DND-41 (cell line): ENCODE measurements around the gene CLCN3.

ENCODE experiments used
- ATAC-seq: fragments of 200-7000 bp; cut with Tn5 transposase; 3 replicates; pipeline ENCODE4 v1.9.1; 2021; ENCODE audit warnings: low read depth; ENCODE audit not compliant: insufficient read depth
- DNase-seq: peaks from one replicate; pipeline ENCODE4 v3.0.0-alpha.2; 2020
- H2AFZ ChIP-seq: 2 replicates; pipeline ENCODE4 v1.6.0; 2012; ENCODE audit warnings: low read depth, low read length
- H3K27ac ChIP-seq: 2 replicates; pipeline ENCODE4 v1.5.1; 2012; ENCODE audit warnings: low read length, inconsistent platforms
- H3K27me3 ChIP-seq: fragments of 200-600 bp; sonication (generic); 2 replicates; pipeline ENCODE4 v1.6.0; 2012; ENCODE audit warnings: low read length, mild to moderate bottlenecking, inconsistent platforms; ENCODE audit not compliant: insufficient read depth, poor library complexity
- H3K36me3 ChIP-seq: 2 replicates; pipeline ENCODE4 v1.5.1; 2012; ENCODE audit warnings: low read length, inconsistent platforms; ENCODE audit not compliant: insufficient read depth
- H3K4me1 ChIP-seq: 2 replicates; pipeline ENCODE4 v1.5.1; 2012; ENCODE audit warnings: mild to moderate bottlenecking, low read length; ENCODE audit not compliant: insufficient read depth
- H3K4me2 ChIP-seq: 2 replicates; pipeline ENCODE4 v1.6.0; 2012; ENCODE audit warnings: mild to moderate bottlenecking, moderate library complexity, low read length, inconsistent platforms; ENCODE audit not compliant: insufficient read depth
- H3K4me3 ChIP-seq, 2 experiments: fragments of 200-600 bp in 1 of 2; shearing (Covaris generic) in 1 of 2; 2 replicates each; pipeline ENCODE4 v1.5.1; 2012 to 2016; ENCODE audit warnings: inconsistent platforms in 2 of 2, low read length in 2 of 2, mild to moderate bottlenecking in 2 of 2, low read depth in 1 of 2, moderate library complexity in 1 of 2
- H3K79me2 ChIP-seq: 2 replicates; pipeline ENCODE4 v1.6.0; 2012; ENCODE audit warnings: low read length, inconsistent platforms; ENCODE audit not compliant: insufficient read depth
- H3K9ac ChIP-seq: 2 replicates; pipeline ENCODE4 v1.6.0; 2012; ENCODE audit warnings: low read depth, mild to moderate bottlenecking, inconsistent platforms, low read length, moderate library complexity
- H3K9me3 ChIP-seq: 2 replicates; pipeline ENCODE4 v1.5.1; 2012; ENCODE audit warnings: low read length, moderate library complexity, mild to moderate bottlenecking, inconsistent platforms; ENCODE audit not compliant: insufficient read depth, severe bottlenecking
- H4K20me1 ChIP-seq: 2 replicates; pipeline ENCODE4 v1.6.0; 2012; ENCODE audit warnings: low read length; ENCODE audit not compliant: insufficient read depth
- CTCF ChIP-seq: IDR thresholded peaks from 2 replicates; pipeline ENCODE4 v1.5.1; 2012; ENCODE audit warnings: borderline replicate concordance, low read length, moderate library complexity, mild to moderate bottlenecking; ENCODE audit not compliant: poor library complexity, severe bottlenecking; ENCODE audit errors: extremely low read depth
- EZH2 ChIP-seq: IDR thresholded peaks from 3 replicates; pipeline ENCODE4 v1.6.1; 2012; ENCODE audit warnings: borderline replicate concordance, low read depth, mild to moderate bottlenecking, moderate library complexity, low read length, inconsistent platforms; ENCODE audit not compliant: severe bottlenecking

Gene CLCN3

GRCh38 chr4:169594560-169595195 lies 25.7 kb upstream of the CLCN3 start:
- no peak for ATAC-seq
- TF ChIP-seq EZH2 (no peak), CTCF (no peak)

GRCh38 chr4:169601016-169601771 lies 19.2 kb upstream of the CLCN3 start:
- Histone ChIP-seq H3K27me3 (no peaks in the 10 kb centered on the region), H3K27ac (no peak overlapping the region), H3K79me2 (peaks cover 1% of the 10 kb centered on the region), H3K4me2 (no peak overlapping the region), H3K4me1 (peaks cover 14% of the 10 kb centered on the region; the same call in 1 of the 2 replicates), H3K36me3 (peaks cover 10% of the 10 kb centered on the region; the same call in 1 of the 2 replicates), H3K9ac (no peak overlapping the region), H3K4me3 (no peak overlapping the region), H2AFZ (no peak overlapping the region), H3K9me3 (no peaks in the 10 kb centered on the region), H4K20me1 (no peaks in the 10 kb centered on the region; the same call in 1 of the 2 replicates)
- no peak for DNase-seq
- TF ChIP-seq CTCF (no peak), EZH2 (no peak)
- ATAC-seq: no peak

More at GRCh38 chr4:169594560-169595195, 25.7 kb upstream of the CLCN3 start:
- Histone ChIP-seq H3K79me2 (no peaks in the 10 kb centered on the region), H3K36me3 (no peaks in the 10 kb centered on the region; the same call in 1 of the 2 replicates), H2AFZ (no peak overlapping the region), H3K4me3 (no peak overlapping the region), H3K9ac (no peak overlapping the region), H3K4me1 (no peaks in the 10 kb centered on the region), H3K9me3 (no peaks in the 10 kb centered on the region), H3K27me3 (no peaks in the 10 kb centered on the region), H3K4me2 (no peak overlapping the region), H3K27ac (no peak overlapping the region), H4K20me1 (no peaks in the 10 kb centered on the region)
- DNase-seq: no peak

GRCh38 chr4:169603312-169603711 lies 17.1 kb upstream of the CLCN3 start:
- H3K27ac ChIP-seq: no peak overlapping the region
- H3K27me3 ChIP-seq: no peaks in the 10 kb centered on the region
- no peak overlapping the region for H3K4me2 ChIP-seq
- ATAC-seq (no peak), DNase-seq (no peak)
- no peaks in the 10 kb centered on the region for H3K9me3 ChIP-seq
- H4K20me1 ChIP-seq: no peaks in the 10 kb centered on the region; the same call in 1 of the 2 replicates
- peaks cover 18% of the 10 kb centered on the region; the same call in 1 of the 2 replicates for H3K4me1 ChIP-seq
- H3K79me2 ChIP-seq: peaks cover 6% of the 10 kb centered on the region
- no peak overlapping the region for H3K9ac ChIP-seq
- no peak overlapping the region for H3K4me3 ChIP-seq
- no peak overlapping the region for H2AFZ ChIP-seq
- peaks cover 10% of the 10 kb centered on the region; the same call in 1 of the 2 replicates for H3K36me3 ChIP-seq
- no peak for TF ChIP-seq EZH2
